Inflammatory macrophage treated with lipopolysaccharide for 4 hours (primary cell): ENCODE results near the gene SLC25A23.
"Not testable (repeated sequence)": the region's sequence is repeated elsewhere in the genome, so short reads cannot be mapped to it uniquely, and the experiment has no call there.

Source experiments
- DNase-seq: peaks from one replicate; pipeline ENCODE4 v3.0.0-alpha.2; 2020

Gene SLC25A23

GRCh38 chr19:6459262-6460098 lies at the start of gene SLC25A23:
SLC25A23 (minus strand) TSS chr19:6459792; CDS start chr19:6459628, 164 bp downstream.
- DNase-seq, result no peak

GRCh38 chr19:6508028-6508771 lies 48.6 kb upstream of the SLC25A23 start:
- DNase-seq, result not testable (repeated sequence)

GRCh38 chr19:6503407-6504201 lies 44.0 kb upstream of the SLC25A23 start:
- DNase-seq, result no peak

- no peak for DNase-seq
Observed at GRCh38 chr19:6501740-6502648, 42.4 kb upstream of the SLC25A23 start, which contains the start of gene TUBB4A. TUBB4A (minus strand) TSS chr19:6502309; CDS start chr19:6502212, 97 bp downstream.

GRCh38 chr19:6500837-6501739 lies 41.5 kb upstream of the SLC25A23 start:
- DNase-seq, result no peak

- no peak for DNase-seq
Observed at GRCh38 chr19:6499052-6499790, 39.6 kb upstream of the SLC25A23 start.

- peak; percentile 93 for DNase-seq
Observed at GRCh38 chr19:6498294-6499036, 38.9 kb upstream of the SLC25A23 start.

- DNase-seq, result no peak
Observed at GRCh38 chr19:6495947-6496346, 36.4 kb upstream of the SLC25A23 start.

GRCh38 chr19:6494438-6495036 lies 34.9 kb upstream of the SLC25A23 start:
- DNase-seq, result no peak

GRCh38 chr19:6491802-6492592 lies 32.4 kb upstream of the SLC25A23 start:
- no peak for DNase-seq

GRCh38 chr19:6490134-6490533 lies 30.5 kb upstream of the SLC25A23 start:
- DNase-seq, result no peak

GRCh38 chr19:6489278-6490061 lies 29.9 kb upstream of the SLC25A23 start:
- peak; percentile 30 for DNase-seq

- no peak for DNase-seq
Observed at GRCh38 chr19:6484831-6485230, 25.2 kb upstream of the SLC25A23 start.

GRCh38 chr19:6484230-6484629 lies 24.6 kb upstream of the SLC25A23 start:
- no peak for DNase-seq

GRCh38 chr19:6483235-6483634 lies 23.6 kb upstream of the SLC25A23 start:
- no peak for DNase-seq

GRCh38 chr19:6482343-6482686 lies 22.7 kb upstream of the SLC25A23 start:
- no peak for DNase-seq
